B cell (primary cell): ENCODE measurements around the gene SRP19. TPM values are rescaled to one million over a fixed set of nuclear protein-coding genes. Genes with fewer than 3 reads are reported as not detected.
A peak's percentile ranks its signal among the peaks of the same experiment; 100 is the strongest.

ENCODE experiments used
- ATAC-seq: fragments of 200-7000 bp; cut with Tn5 transposase; one replicate; pipeline ENCODE4 v1.10.0; 2021; ENCODE audit warnings: low read depth, mild to moderate bottlenecking, moderate number of reproducible peaks, moderate library complexity
- CTCF ChIA-PET: fragments of 350-600 bp; sonication (Branson Sonifier 250); formaldehyde crosslinking; loops from one replicate; lab custom pipeline; 2021; ENCODE audit warnings: antibody characterized with exemption, inconsistent platforms; lab: Charles Lee
- POLR2A ChIA-PET: fragments of 350-600 bp; sonication (Branson Sonifier 250); formaldehyde crosslinking; loops from one replicate; lab custom pipeline; 2021; ENCODE audit warnings: antibody characterized with exemption; lab: Charles Lee
- DNase-seq: peaks from one replicate; pipeline ENCODE4 v3.0.0; 2013
- H2AFZ ChIP-seq: 2 replicates; pipeline ENCODE4 v1.6.1; 2012; ENCODE audit warnings: mild to moderate bottlenecking, low read depth, low read length; ENCODE audit not compliant: insufficient read depth, poor library complexity, severe bottlenecking
- H3K27ac ChIP-seq, 2 donors: 1 replicate in 1 of 2; 2 replicates in 1 of 2; pipeline ENCODE4 v1.5.1; 2012 to 2013; ENCODE audit warnings: low read length in 2 of 2, mild to moderate bottlenecking in 2 of 2, moderate library complexity in 1 of 2
- H3K27me3 ChIP-seq, 4 experiments: fragments of 200-600 bp in 1 of 4; sonication (generic) in 1 of 4; replicated peaks in 1 of 4; 1 replicate in 2 of 4; 2 replicates in 2 of 4; pipeline versions ENCODE4 v1.6.1 to v1.7.0; 2013 to 2016; ENCODE audit warnings: low read length in 3 of 4, mild to moderate bottlenecking in 2 of 4, mixed read lengths in 1 of 4, moderate library complexity in 1 of 4; ENCODE audit not compliant: insufficient read depth in 4 of 4, control insufficient read depth in 3 of 4; ENCODE audit errors: control extremely low read depth in 1 of 4
- H3K36me3 ChIP-seq, 2 experiments: replicated peaks in 1 of 2; 1 replicate in 1 of 2; 2 replicates in 1 of 2; pipeline versions ENCODE4 v1.6.1 to v1.7.1; 2013; ENCODE audit warnings: low read length in 1 of 2; ENCODE audit not compliant: insufficient read depth in 2 of 2, control insufficient read depth in 1 of 2; ENCODE audit errors: control extremely low read depth in 1 of 2, extremely low read depth in 1 of 2
- H3K4me1 ChIP-seq, 2 donors: fragments of 200-600 bp in 1 of 2; sonication (generic) in 1 of 2; 1 replicate in 1 of 2; 2 replicates in 1 of 2; pipeline versions ENCODE4 v1.5.1 to v1.6.1; 2013 to 2017; ENCODE audit warnings: low read length in 2 of 2; ENCODE audit not compliant: control insufficient read depth in 2 of 2, insufficient read depth in 2 of 2
- H3K4me2 ChIP-seq: replicated peaks from 2 replicates; pipeline ENCODE3; 2012; ENCODE audit warnings: mild to moderate bottlenecking, low read depth, low read length; ENCODE audit not compliant: poor library complexity, severe bottlenecking
- H3K4me3 ChIP-seq, 5 experiments: fragments of 200-600 bp in 1 of 5; sonication (generic) in 1 of 5; 1 replicate in 3 of 5; 2 replicates in 2 of 5; pipeline versions ENCODE4 v1.5.1 to v1.7.0; 2011 to 2016; ENCODE audit warnings: low read length in 4 of 5, mild to moderate bottlenecking in 4 of 5, low read depth in 2 of 5, control low read depth in 1 of 5, moderate library complexity in 1 of 5; ENCODE audit not compliant: insufficient read depth in 1 of 5; ENCODE audit errors: control extremely low read depth in 1 of 5, extremely low read depth in 1 of 5
- H3K79me2 ChIP-seq: fragments of 200-600 bp; sonication (generic); one replicate; pipeline ENCODE4 v1.6.0; 2016; ENCODE audit warnings: low read length; ENCODE audit not compliant: control insufficient read depth, insufficient read depth
- H3K9ac ChIP-seq: fragments of 200-600 bp; sonication (generic); 2 replicates; pipeline ENCODE4 v1.6.1; 2017; ENCODE audit warnings: mild to moderate bottlenecking, low read length, moderate library complexity
- H3K9me3 ChIP-seq, 3 donors: one replicate each; pipeline versions ENCODE4 v1.6.1 to v1.7.1; 2013; ENCODE audit warnings: low read length in 2 of 3; ENCODE audit not compliant: control insufficient read depth in 2 of 3, insufficient read depth in 1 of 3; ENCODE audit errors: control extremely low read depth in 1 of 3
- H4K20me1 ChIP-seq: 2 replicates; pipeline ENCODE4 v1.6.0; 2012; ENCODE audit warnings: mild to moderate bottlenecking, low read length; ENCODE audit not compliant: insufficient read depth, control insufficient read depth, poor library complexity, severe bottlenecking
- H3K27ac Mint-ChIP-seq: one replicate; pipeline ENCODE4 v1.8.0; 2021; ENCODE audit warnings: mixed read lengths
- H3K27me3 Mint-ChIP-seq: one replicate; pipeline ENCODE4 v1.8.0; 2021; ENCODE audit warnings: mixed read lengths
- H3K4me1 Mint-ChIP-seq: one replicate; pipeline ENCODE4 v1.8.0; 2021; ENCODE audit warnings: mixed read lengths
- H3K4me3 Mint-ChIP-seq: one replicate; pipeline ENCODE4 v1.8.0; 2021; ENCODE audit warnings: mixed read lengths
- H3K9me3 Mint-ChIP-seq: one replicate; pipeline ENCODE4 v1.8.0; 2022; ENCODE audit warnings: mixed read lengths; ENCODE audit not compliant: insufficient read depth
- EZH2 ChIP-seq: IDR thresholded peaks from 2 replicates; pipeline ENCODE4 v1.6.1; 2012; ENCODE audit warnings: borderline replicate concordance, low read depth, mild to moderate bottlenecking, moderate library complexity, low read length; ENCODE audit not compliant: insufficient read depth, poor library complexity, severe bottlenecking
- WGBS: methylation state at CpG from one replicate; pipeline ENCODE4 v1.1.5; 2013; ENCODE audit warnings: missing lambda C conversion rate; ENCODE audit not compliant: insufficient coverage; 5-methylcytosine and 5-hydroxymethylcytosine counted together
- intact Hi-C: fragments of 100-400 bp; cut with micrococcal nuclease; formaldehyde crosslinking; loops from one replicate; pipeline ENCODE4 v1.10.0; 2022
- polyA plus RNA-seq: library from polyadenylated mRNA; depleted of rRNA; stranded (reverse); fragments of >200 nt; gene quantifications from 2 replicates; pipeline ENCODE4 v1.2.3, GENCODE V29; 2012
- total RNA-seq, 2 donors: library from RNA; stranded (reverse); fragments of 120-200 nt in 1 of 2; gene quantifications; 1 replicate in 1 of 2; 2 replicates in 1 of 2; pipeline versions ENCODE4 v1.2.3 to v1.2.4, GENCODE V29; 2013 to 2022
- TF ChIP-seq, protein P1 (sequence below): fragments of 200-600 bp; IDR thresholded peaks from one replicate; pipeline ENCODE4 v1.8.0; 2022; ENCODE audit warnings: antibody characterized with exemption, mild to moderate bottlenecking

Gene SRP19
- total and polyA plus RNA-seq, 2 donors (not counting 1 experiment from before 2014, with no cell fraction given) = 17.7 to 41.5 TPM

DNA sequence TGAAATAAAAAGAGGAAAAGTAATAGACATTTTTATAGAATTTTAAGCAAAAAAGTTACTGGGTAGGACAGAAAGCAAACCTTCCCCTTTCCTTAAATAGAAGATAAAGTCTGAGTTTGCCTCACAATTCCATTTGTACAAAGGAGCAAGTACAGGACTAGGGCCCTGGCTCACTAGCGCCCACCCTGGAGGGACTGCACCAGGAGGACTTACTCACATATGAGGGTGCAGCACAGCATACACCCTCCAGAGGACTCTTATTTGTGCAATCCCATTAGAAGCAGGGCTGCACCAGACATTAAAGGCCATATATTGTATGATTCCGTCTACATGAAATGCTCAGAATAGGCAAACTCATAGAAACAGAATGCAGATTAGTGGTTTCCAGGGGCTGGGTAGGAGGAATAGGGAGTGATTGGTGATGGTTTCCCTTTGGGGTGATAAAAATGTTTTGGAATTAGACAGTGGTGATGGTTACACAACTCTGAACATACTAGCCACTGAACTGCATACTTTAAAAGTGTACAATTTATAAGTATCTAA lies 56.4 kb downstream of the SRP19 start:
- no peak overlapping the region for H3K4me3 ChIP-seq
- H3K4me1 ChIP-seq = peaks cover 38 to 49% of the 10 kb centered on the region in 2 donors
- Mint-ChIP-seq H3K4me1 (peaks cover 76% of the 10 kb centered on the region), H3K4me3 (no peak overlapping the region), H3K9me3 (no peaks in the 10 kb centered on the region), H3K27ac (no peak overlapping the region), H3K27me3 (no peaks in the 10 kb centered on the region)
- peaks cover 71% of the 10 kb centered on the region for H4K20me1 ChIP-seq
- peaks cover 15 to 46% of the 10 kb centered on the region in 2 experiments for H3K36me3 ChIP-seq
- no peak for TF ChIP-seq EZH2
- TF ChIP-seq, protein P1, sequence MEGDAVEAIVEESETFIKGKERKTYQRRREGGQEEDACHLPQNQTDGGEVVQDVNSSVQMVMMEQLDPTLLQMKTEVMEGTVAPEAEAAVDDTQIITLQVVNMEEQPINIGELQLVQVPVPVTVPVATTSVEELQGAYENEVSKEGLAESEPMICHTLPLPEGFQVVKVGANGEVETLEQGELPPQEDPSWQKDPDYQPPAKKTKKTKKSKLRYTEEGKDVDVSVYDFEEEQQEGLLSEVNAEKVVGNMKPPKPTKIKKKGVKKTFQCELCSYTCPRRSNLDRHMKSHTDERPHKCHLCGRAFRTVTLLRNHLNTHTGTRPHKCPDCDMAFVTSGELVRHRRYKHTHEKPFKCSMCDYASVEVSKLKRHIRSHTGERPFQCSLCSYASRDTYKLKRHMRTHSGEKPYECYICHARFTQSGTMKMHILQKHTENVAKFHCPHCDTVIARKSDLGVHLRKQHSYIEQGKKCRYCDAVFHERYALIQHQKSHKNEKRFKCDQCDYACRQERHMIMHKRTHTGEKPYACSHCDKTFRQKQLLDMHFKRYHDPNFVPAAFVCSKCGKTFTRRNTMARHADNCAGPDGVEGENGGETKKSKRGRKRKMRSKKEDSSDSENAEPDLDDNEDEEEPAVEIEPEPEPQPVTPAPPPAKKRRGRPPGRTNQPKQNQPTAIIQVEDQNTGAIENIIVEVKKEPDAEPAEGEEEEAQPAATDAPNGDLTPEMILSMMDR = no peak
- H3K27me3 ChIP-seq = no peaks in the 10 kb centered on the region
- H3K79me2 ChIP-seq = peaks cover 89% of the 10 kb centered on the region
- ATAC-seq (no peak), DNase-seq (no peak)
- no peak overlapping the region for H2AFZ ChIP-seq
- 100% methylated on average over 1 of the region's 2 CpGs for WGBS
- intact Hi-C loops = no loop called here
- H3K27ac ChIP-seq = peak overlapping the region in 1 of 2 donors; percentile 27
- ChIA-PET CTCF (interaction anchor here (0.5 kb wide), 1 partner anchor 150 kb away, joined by 4 read pairs; no protein-coding TSS in a partner anchor), POLR2A (no interaction called here)
- H3K9me3 ChIP-seq = no peaks in the 10 kb centered on the region
- no peak overlapping the region for H3K9ac ChIP-seq
- no peak overlapping the region for H3K4me2 ChIP-seq

DNA sequence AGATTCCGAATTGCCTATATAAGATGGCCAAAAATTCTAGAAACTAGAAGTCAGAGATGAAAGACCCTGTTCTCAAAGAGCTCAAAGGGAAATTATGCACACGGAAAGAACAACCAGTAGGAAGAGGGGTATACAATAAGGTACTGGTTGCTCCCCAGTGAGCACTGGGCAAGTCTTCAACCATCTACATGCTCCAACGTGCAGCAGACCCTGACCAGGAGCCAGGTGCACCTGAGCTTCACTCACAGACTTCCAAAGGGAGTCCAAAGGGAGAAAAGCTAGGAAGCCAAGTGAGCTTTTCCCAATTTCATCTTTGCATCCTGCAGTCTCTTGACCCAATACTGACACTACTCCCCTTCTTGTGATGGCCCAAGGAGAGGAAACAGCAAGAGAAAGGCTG lies 57.0 kb downstream of the SRP19 start:
- Histone ChIP-seq H3K4me3 (no peak overlapping the region), H4K20me1 (peaks cover 71% of the 10 kb centered on the region), H3K9me3 (no peaks in the 10 kb centered on the region), H3K4me2 (no peak overlapping the region), H3K4me1 (peaks cover 44 to 54% of the 10 kb centered on the region in 2 donors), H3K27me3 (no peaks in the 10 kb centered on the region), H3K79me2 (peaks cover 83% of the 10 kb centered on the region), H3K36me3 (peaks cover 15 to 46% of the 10 kb centered on the region in 2 experiments), H3K27ac (no peak overlapping the region), H3K9ac (no peak overlapping the region), H2AFZ (no peak overlapping the region)
- Mint-ChIP-seq H3K9me3 (no peaks in the 10 kb centered on the region), H3K4me3 (no peak overlapping the region), H3K27ac (peak overlapping the region; percentile 12), H3K27me3 (no peaks in the 10 kb centered on the region), H3K4me1 (peaks cover 76% of the 10 kb centered on the region)
- WGBS = 93% methylated on average over 2 of the region's 3 CpGs
- DNase-seq (no peak), ATAC-seq (no peak)
- TF ChIP-seq EZH2 = no peak
- TF ChIP-seq, protein P1 = no peak
- ChIA-PET POLR2A (no interaction called here), CTCF (interaction anchor here (0.9 kb wide), 1 partner anchor 46 kb away, joined by 3 read pairs; no protein-coding TSS in a partner anchor)
- intact Hi-C loops = no loop called here
